OCI-LY7 (cell line): ENCODE data around the gene CDK11B. TPM values are rescaled to one million over a fixed set of nuclear protein-coding genes. Genes with fewer than 3 reads are reported as not detected.
"Not testable (repeated sequence)": the region's sequence is repeated elsewhere in the genome, so short reads cannot be mapped to it uniquely, and the experiment has no call there.

ENCODE experiments used
- Bru-seq: library from RNA; stranded (reverse); fragments of 400-500 nt; gene quantifications from one replicate; lab custom pipeline; 2021; lab: Mats Ljungman, UMichigan
- BruChase-seq, 2 experiments: library from RNA; stranded (reverse); fragments of 400-500 nt; gene quantifications; one replicate each; lab custom pipeline; 2021; lab: Mats Ljungman, UMichigan
- BruUV-seq: library from RNA; stranded (reverse); fragments of 400-500 nt; replicated peaks from 2 replicates; lab custom pipeline; 2021; lab: Mats Ljungman, UMichigan
- CTCF ChIA-PET: fragments of 300-600 bp; sonication (Branson Sonifier 250); formaldehyde crosslinking; loops from one replicate; lab custom pipeline; 2022; ENCODE audit warnings: antibody characterized with exemption; ENCODE audit not compliant: unreplicated experiment; lab: Charles Lee
- POLR2A ChIA-PET: fragments of 300-600 bp; sonication (Branson Sonifier 250); formaldehyde crosslinking; loops from one replicate; lab custom pipeline; 2022; ENCODE audit warnings: antibody characterized with exemption; lab: Charles Lee
- DNase-seq: peaks from one replicate; pipeline ENCODE4 v3.0.0-alpha.2; 2015; ENCODE audit warnings: low spot score
- H2AFZ ChIP-seq: fragments of 200-600 bp; sonication (generic), shearing (Covaris generic); 2 replicates; pipeline ENCODE4 v1.6.1; 2014; ENCODE audit warnings: mild to moderate bottlenecking, antibody characterized with exemption, low read length, moderate library complexity
- H3K27ac ChIP-seq: fragments of 200-600 bp; sonication (generic); 2 replicates; pipeline ENCODE4 v1.5.1; 2014; ENCODE audit warnings: mixed run types, low read depth, mild to moderate bottlenecking, moderate library complexity, low read length, inconsistent platforms; ENCODE audit not compliant: poor library complexity, severe bottlenecking
- H3K36me3 ChIP-seq: fragments of 200-600 bp; sonication (generic); 2 replicates; pipeline ENCODE4 v1.6.1; 2014; ENCODE audit warnings: mild to moderate bottlenecking, antibody characterized with exemption, low read length, moderate library complexity, mixed read lengths; ENCODE audit not compliant: insufficient read depth
- H3K4me1 ChIP-seq: fragments of 200-600 bp; sonication (generic); 2 replicates; pipeline ENCODE4 v1.5.1; 2014; ENCODE audit warnings: mild to moderate bottlenecking, low read length; ENCODE audit not compliant: insufficient read depth, poor library complexity, severe bottlenecking
- H3K4me2 ChIP-seq: fragments of 200-600 bp; sonication (generic); 2 replicates; pipeline ENCODE4 v1.6.1; 2014; ENCODE audit warnings: mild to moderate bottlenecking, low read length
- H3K4me3 ChIP-seq: fragments of 200-600 bp; sonication (generic); 2 replicates; pipeline ENCODE4 v1.5.1; 2014; ENCODE audit warnings: mild to moderate bottlenecking, low read depth, low read length; ENCODE audit not compliant: poor library complexity, severe bottlenecking
- H3K79me2 ChIP-seq: fragments of 200-600 bp; sonication (generic); 2 replicates; pipeline ENCODE4 v1.6.1; 2016; ENCODE audit warnings: low read depth, mild to moderate bottlenecking, low read length, moderate library complexity, mixed read lengths; ENCODE audit not compliant: insufficient read depth
- H3K9me2 ChIP-seq: fragments of 200-600 bp; sonication (generic); 2 replicates; pipeline ENCODE4 v1.6.1; 2016; ENCODE audit warnings: mild to moderate bottlenecking, low read length, mixed read lengths; ENCODE audit not compliant: insufficient read depth
- H3K9me3 ChIP-seq: fragments of 200-600 bp; sonication (generic); 2 replicates; pipeline ENCODE4 v1.6.1; 2014; ENCODE audit warnings: mild to moderate bottlenecking, mixed run types, low read length, mixed read lengths
- H4K20me1 ChIP-seq: fragments of 200-600 bp; sonication (generic); 2 replicates; pipeline ENCODE4 v1.6.1; 2014; ENCODE audit warnings: mild to moderate bottlenecking, antibody characterized with exemption, low read length, moderate library complexity, mixed read lengths; ENCODE audit not compliant: insufficient read depth
- intact Hi-C: fragments of 100-400 bp; cut with micrococcal nuclease; formaldehyde crosslinking; loops from one replicate; pipeline ENCODE4 v1.10.0; 2022; ENCODE audit not compliant: unreplicated experiment
- long read RNA-seq: library from polyadenylated mRNA; stranded (forward); transcript quantifications from one replicate; pipeline ENCODE4 v2.0.0, GENCODE V29; 2022
- total RNA-seq, 2 experiments: library from RNA; depleted of rRNA in 1 of 2; stranded (reverse); fragments of >200 nt in 1 of 2; shearing (Covaris generic) in 1 of 2; gene quantifications; 2 replicates each; pipeline ENCODE4 v1.2.3, GENCODE V29; 2014 to 2022
- TF ChIP-seq, protein P1 (sequence below): fragments of 200-600 bp; sonication (generic); conservative IDR thresholded peaks from 2 replicates; pipeline ENCODE4 v1.5.1; 2014; ENCODE audit warnings: mild to moderate bottlenecking, antibody characterized with exemption, low read length, moderate library complexity, mixed read lengths

Gene CDK11B
- total RNA-seq (2014; rRNA removed; shearing (Covaris generic)) = 21.6 and 24.0 TPM in 2 replicates
- total RNA-seq (2022) = 44.2 and 51.5 TPM in 2 replicates
- percentile 77 among the genes with signal in this experiment for Bru-seq, nascent RNA
- BruChase-seq, experiment 1, labeled RNA remaining after a 6-hour chase = percentile 83 among the genes with signal in this experiment
- BruChase-seq, experiment 2, labeled RNA remaining after a 2-hour chase = percentile 79 among the genes with signal in this experiment
- long read RNA-seq, transcript CDK11B-203 (20 exons, 2,998 nt) = major isoform, 5 of 28 reads
- long read RNA-seq, partial matches to known transcripts = 10 of 28 reads
- long read RNA-seq, other reads (novel, unspliced or antisense) = 12 of 28 reads

DNA sequence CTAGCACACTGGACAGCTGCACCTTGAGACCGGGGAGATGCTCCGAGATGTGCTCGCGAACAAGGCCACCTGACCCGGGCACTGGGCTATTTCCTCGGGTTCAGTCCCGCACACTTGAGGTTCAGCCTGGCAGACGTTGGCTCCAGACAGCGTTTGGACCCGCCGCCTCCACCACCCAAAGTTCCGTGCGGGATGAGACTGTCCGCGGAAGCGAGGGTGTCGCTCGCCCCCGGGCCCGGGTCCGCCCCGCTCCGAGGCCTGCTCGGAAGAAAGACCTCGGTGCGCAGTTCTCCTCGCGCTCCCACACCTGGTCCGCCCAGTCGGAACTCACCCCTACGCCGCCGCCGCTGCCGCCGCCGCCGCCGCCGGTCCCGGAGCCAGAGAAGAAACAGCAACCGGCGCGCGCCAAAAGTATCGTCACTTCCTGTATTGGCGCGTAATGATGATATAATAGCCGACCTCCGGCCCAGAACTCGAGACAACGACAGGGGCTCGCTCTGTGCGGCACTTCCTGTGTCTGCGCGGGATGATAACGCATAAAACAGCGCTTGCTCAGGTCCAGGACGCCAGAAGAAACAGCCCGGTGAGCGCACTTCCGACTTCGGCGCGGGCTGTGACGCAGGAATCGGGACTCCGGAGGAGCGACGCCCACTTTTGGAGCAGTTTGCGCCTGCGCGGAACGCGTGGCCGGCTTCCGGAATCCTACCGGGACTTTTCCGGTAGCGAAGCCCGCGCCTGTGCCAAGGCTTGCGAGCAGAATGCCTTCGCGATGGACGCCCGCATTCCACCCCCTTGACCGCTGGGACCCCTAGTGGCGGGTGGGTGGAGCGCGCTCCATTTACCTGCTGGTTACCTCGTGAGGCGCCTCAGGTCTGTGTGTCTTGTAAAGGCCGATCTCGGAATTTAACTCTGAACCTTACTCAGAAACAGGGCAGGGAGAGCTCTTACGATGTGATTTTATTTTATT, at the start of gene CDK11B:
TSS of gene CDK11B (minus strand) at position 422 of the 967 bp plus-strand sequence. CDS start 1,519 bp downstream, outside the sequence.
- H3K36me3 ChIP-seq = peaks cover 31% of the 10 kb centered on the region
- H3K4me2 ChIP-seq = peak within 1 kb of the TSS; percentile 60
- peak; percentile 97 for DNase-seq
- H3K9me3 ChIP-seq, H3K9me2 ChIP-seq, H3K4me1 ChIP-seq, BruUV-seq, H4K20me1 ChIP-seq, CTCF ChIA-PET: not testable (repeated sequence)
- H3K4me3 ChIP-seq = peak within 1 kb of the TSS; percentile 68
- H3K27ac ChIP-seq = peak within 1 kb of the TSS; percentile 81
- TF ChIP-seq, protein P1, sequence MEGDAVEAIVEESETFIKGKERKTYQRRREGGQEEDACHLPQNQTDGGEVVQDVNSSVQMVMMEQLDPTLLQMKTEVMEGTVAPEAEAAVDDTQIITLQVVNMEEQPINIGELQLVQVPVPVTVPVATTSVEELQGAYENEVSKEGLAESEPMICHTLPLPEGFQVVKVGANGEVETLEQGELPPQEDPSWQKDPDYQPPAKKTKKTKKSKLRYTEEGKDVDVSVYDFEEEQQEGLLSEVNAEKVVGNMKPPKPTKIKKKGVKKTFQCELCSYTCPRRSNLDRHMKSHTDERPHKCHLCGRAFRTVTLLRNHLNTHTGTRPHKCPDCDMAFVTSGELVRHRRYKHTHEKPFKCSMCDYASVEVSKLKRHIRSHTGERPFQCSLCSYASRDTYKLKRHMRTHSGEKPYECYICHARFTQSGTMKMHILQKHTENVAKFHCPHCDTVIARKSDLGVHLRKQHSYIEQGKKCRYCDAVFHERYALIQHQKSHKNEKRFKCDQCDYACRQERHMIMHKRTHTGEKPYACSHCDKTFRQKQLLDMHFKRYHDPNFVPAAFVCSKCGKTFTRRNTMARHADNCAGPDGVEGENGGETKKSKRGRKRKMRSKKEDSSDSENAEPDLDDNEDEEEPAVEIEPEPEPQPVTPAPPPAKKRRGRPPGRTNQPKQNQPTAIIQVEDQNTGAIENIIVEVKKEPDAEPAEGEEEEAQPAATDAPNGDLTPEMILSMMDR = peak; percentile 56
- H2AFZ ChIP-seq = 0 out of 2 replicates have a peak within 1 kb of the TSS, but pooled peaks have one; percentile 3
- peaks cover 24% of the 10 kb centered on the region; the same call in 1 of the 2 replicates for H3K79me2 ChIP-seq
- intact Hi-C loops = loop anchor here (5.0 kb wide), 1 partner anchor 63 kb away; the partner anchor contains the start of gene CDK11A
- POLR2A ChIA-PET = interaction anchor here (0.6 kb wide), 1 partner anchor 20 kb away, joined by 3 read pairs; no protein-coding TSS in a partner anchor

DNA sequence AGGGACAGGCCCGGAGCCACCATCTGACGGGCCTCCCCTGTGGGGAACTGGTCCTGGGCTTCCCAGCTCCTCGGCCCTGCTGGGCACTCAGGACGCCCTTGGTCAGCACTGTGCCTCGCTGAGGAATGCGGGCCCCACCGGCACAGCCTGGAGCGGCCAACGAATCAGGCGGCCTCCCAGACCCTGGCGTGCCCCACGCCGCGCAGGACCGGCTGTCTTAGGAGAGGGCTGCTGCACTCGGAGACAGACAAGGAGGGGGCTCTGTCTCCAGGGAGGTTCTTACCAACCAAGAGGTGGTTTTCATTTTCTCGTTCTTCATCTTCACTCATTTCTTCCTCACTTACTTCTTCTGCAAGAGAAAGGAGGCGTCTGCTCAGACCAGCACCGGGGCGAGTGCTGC, 49.1 kb upstream of the CDK11B start:
- CTCF ChIA-PET, DNase-seq, H3K9me3 ChIP-seq: not testable (repeated sequence)

DNA sequence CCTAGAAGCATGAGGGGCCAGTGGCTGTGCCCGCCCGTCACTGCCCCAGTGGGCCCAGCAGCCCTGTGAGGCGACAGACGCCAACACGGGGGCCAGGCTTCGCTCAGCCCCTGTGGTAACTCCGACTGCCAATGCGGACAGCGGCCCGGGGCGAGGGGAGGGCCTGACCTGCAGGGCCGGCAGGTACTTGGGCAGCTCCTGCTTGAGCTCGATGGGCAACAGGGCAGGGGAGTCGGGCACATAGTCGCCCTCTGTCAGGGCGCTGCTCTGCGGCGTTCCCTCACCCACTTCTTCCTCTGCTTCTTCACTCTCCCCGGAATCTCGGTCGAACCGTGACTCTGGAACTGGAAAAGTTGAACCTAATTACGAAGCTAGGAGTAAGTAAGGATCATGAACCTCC, 48.4 kb upstream of the CDK11B start:
- DNase-seq, POLR2A ChIA-PET, H3K9me3 ChIP-seq, H3K4me2 ChIP-seq, H3K79me2 ChIP-seq, H3K36me3 ChIP-seq, H2AFZ ChIP-seq, H3K4me1 ChIP-seq, BruUV-seq, H3K4me3 ChIP-seq, intact Hi-C loops, CTCF ChIA-PET, H3K9me2 ChIP-seq, H3K27ac ChIP-seq, H4K20me1 ChIP-seq: not testable (repeated sequence)

More for the DNA sequence above, 49.1 kb upstream of the CDK11B start:
- H3K79me2 ChIP-seq, BruUV-seq, intact Hi-C loops, H3K9me2 ChIP-seq, H4K20me1 ChIP-seq, H3K4me1 ChIP-seq, H3K4me2 ChIP-seq, H3K36me3 ChIP-seq, H3K4me3 ChIP-seq, POLR2A ChIA-PET, H2AFZ ChIP-seq, H3K27ac ChIP-seq: not testable (repeated sequence)

GRCh38 chr1:1705623-1706022, 46.8 kb upstream of the CDK11B start:
- intact Hi-C loops, H3K4me2 ChIP-seq, H3K4me1 ChIP-seq, H2AFZ ChIP-seq, H3K27ac ChIP-seq, H3K9me3 ChIP-seq, H4K20me1 ChIP-seq, POLR2A ChIA-PET, H3K4me3 ChIP-seq, H3K79me2 ChIP-seq, BruUV-seq, CTCF ChIA-PET, H3K36me3 ChIP-seq, DNase-seq, H3K9me2 ChIP-seq: not testable (repeated sequence)

GRCh38 chr1:1704284-1704957, 45.6 kb upstream of the CDK11B start:
- H3K79me2 ChIP-seq, H4K20me1 ChIP-seq, H3K4me2 ChIP-seq, H2AFZ ChIP-seq, H3K27ac ChIP-seq, BruUV-seq, H3K36me3 ChIP-seq, H3K9me2 ChIP-seq, intact Hi-C loops, H3K9me3 ChIP-seq, POLR2A ChIA-PET, DNase-seq, H3K4me3 ChIP-seq, CTCF ChIA-PET, H3K4me1 ChIP-seq: not testable (repeated sequence)
